HG02938 (cell line): ENCODE data around the gene TTLL9.

Experiments
- ATAC-seq: cut with Tn5 transposase; IDR thresholded peaks from one replicate; pipeline ENCODE4 v1.9.1; 2021; ENCODE audit warnings: mild to moderate bottlenecking, moderate library complexity; ENCODE audit not compliant: unreplicated experiment

The TTLL9 gene

DNA sequence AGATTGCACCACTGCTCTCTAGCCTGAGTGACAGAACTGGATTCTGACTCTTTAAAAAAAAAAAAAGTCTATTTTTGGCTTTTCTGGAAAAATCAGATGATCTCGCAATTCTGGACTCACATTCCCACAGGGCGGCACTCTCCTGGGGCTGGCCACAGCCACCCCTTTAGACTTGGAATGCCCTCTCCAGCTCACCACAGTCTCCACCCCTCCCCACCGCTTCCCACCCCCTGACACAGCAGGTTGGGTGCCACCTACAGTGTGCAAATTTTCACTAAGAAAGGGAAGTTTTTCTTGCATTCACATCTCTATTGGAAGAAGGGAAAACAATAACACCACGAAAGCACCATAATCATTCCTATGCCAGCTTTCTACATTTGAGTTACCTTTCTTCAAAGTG, 66.0 kb downstream of the TTLL9 start:
- no peak for ATAC-seq

DNA sequence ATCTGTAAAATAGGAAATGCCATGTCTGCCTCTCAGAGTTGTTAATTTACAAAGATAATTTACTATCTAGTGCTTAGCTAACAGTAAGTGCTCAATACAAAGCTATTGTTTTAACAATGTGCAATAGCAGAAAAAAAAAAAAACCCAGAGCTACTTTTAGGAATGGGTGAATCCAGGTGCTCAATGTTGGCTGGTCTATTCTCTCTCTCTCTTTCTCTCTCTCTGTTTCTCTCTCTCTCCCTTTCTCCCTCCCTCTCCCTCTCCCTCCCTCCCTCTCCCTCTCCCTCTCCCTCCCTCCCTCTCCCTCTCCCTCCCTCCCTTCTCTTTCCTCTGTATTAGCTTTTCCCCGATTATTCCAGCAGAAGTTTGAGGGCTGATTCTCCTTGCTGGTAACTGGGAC, 67.4 kb downstream of the TTLL9 start:
- no peak for ATAC-seq

DNA sequence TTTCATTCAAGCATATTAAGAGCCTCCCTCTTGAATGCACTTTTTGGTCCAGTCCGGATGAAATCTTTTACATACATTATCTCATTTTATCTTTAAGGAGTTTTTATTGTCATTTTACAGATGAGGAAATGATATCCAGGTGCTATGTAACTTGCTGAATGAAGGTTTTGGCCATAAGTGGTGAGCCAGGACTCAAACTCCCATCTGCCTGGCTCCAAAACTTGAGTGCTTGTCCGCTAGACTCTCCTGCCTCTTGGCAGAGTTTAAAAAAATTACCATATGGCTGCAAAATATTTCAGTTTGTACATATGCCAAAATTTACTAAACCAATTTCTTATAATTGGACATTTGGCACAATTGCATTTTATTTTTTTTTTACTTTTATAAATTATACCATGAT, 69.2 kb downstream of the TTLL9 start:
- no peak for ATAC-seq

DNA sequence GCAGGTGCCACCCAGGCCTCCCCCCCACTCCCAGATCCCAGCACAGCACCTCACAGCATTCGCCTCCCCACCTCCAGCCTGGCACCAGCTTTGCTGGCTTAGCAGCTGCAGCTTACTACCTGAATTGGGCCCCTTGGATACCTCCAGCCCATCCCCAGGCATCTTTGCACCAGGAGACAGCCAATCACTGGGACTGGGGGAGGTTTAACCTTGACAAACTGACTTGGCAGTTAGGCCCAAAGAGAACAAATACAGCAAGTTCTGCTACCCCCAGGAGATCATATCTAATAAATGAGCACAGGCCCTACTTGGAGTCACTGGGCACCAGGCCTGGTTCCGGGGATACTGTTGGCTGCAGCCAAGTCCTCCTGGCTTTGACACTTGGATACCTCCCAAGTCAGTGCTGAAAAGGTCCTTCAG, 72.6 kb downstream of the TTLL9 start:
- ATAC-seq, result no peak

DNA sequence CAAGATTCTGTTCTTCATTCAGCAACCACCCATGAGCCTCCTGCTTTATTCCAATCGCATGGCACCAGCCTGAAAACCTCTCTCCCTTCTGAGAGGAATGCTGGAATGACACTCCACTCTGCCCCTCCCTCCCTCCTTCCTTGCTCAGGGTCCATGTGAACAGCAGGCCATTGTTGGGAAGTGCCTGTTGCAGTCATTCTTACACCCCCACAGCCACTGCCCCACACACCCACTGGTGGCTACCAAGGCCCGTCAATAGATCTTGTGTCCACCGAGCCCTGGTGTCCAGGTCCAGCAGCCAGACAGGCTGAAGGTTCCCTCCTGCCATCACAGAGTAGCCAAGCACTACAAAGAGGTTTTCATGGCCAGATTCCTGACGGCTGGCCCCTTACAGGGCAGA, 74.9 kb downstream of the TTLL9 start:
- ATAC-seq, result no peak

DNA sequence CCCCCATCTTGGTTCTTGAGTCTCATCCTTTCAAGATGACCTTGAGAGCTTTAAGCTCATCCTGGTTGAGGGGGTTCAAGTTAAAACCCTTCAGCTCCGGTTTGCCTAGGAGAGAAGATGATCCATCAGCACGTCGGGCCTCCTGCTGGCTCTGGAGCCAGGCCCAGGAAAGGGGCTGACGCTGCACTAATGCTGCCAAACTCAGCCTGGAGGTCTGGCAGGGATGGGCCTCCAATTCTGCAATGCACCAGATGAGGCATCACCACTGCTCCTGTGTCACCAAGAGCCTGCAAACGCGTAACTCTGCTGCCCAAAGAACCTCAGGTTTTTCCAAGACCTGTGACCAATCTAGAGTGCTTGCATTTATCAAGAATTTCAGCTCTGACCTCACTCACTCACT, 75.4 kb downstream of the TTLL9 start:
- ATAC-seq, result no peak

DNA sequence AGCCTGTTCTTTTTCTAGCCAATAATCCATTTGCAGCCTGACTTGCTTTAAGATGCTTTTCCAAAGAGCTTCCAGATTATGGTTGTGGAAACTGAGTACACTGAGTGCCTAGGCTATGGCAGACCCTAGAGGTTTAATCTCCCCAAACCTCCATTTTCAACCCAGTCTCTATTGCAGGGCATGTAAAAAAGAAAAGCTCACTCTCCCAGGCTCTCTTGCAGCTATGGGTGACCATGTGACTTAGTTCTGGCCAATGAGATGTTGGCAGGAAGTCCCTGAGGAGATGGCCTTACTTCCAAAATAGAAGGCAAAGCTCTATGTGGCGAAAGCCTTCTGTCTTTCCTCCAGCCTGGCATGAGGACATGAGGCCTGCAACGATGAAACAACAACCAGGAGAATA, 77.6 kb downstream of the TTLL9 start:
- no peak for ATAC-seq

DNA sequence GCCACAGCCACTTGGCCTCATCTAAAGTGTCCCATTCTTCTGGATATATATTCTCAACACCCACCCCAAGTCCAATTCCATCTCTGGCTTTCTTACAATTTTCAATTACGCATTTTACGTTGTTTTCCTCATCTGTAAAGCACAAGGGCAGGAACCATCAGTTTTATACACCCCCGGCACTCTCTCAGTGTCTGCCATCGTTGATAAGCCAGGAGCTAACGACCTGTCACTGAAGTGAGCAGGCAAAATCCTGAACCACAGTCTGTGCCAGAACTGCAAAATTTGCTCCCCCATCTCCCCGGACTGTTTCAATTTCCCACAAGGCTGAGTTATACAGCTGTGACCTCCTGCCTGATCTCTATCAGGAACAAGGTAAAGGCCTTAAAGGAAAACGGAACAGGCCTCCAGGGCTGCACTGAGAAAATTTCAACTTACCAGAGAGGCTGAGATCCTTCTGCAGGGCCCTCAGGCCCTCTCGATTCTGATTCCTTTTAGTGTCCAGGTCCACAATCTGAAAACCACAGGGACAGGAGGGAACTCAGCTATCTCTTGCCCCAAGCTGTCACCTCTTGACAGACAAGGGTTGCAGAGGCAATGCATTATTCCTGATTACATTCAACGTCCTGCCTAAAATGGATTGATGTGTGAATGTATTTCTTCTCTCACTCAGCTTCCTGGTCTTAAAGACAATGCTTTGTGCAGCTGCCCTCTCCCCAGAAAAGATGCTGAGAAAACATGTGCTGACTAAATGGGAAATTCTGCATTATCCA, 79.6 kb downstream of the TTLL9 start:
- ATAC-seq, result no peak

DNA sequence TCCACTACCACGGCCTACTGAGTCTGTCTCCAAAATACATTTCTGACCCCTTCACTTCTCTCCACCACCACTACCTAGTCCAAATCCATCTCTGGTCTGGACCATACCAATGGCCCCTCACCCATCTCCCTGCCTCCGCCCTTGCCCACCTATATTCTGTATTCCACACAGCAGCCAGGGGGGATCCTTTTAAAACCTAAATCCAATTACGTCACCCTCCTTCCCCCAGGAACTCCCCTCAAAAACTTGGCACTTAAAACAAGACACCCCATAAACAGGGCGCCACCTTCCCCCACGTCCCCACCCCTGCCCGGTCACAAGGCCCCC, 80.7 kb downstream of the TTLL9 start:
- no peak for ATAC-seq

DNA sequence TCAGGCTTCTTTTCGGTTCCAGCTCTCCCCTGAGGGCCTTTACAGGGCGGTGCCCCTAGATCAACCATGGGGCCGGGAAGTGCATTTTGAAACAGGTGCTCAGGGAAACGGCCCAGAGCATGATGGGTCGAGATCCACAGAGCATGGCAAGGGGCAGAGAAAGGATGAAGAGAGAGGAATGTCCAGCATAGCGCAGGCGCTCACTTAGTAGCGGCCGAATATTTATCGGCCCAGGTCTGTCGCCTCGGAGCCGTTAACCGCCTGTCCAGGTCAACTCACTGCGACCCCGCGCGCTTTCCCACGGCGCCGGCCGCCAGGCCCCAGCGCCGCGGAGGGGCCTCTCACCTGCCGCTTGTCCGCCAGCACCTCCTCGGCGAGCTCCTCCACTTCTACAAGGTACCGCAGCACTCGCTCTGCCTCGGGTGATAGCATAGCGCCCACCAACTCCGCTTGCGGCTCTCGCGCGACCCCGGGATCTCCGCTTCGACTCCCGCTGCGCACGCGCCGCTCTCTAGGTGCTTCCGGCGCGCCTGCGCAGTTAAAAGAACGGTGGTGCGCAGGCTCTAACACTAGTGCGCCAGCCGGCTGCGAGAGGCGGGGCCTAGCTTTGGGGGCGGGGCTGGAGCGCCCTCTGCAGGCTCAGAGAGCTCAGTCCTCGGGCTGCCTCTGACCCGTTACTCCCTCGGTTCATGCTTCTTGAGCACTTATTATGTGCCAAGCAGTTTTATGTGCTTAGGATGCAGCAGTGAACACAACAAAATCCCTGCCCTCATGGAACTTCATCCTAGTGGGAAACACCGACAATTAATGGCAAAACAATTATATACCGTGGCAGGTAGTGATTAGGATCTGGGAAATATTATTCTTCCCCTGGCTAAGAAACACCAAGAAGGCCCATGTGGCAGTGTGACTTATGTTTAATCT, 81.4 kb downstream of the TTLL9 start, which contains the start of gene PDRG1:
PDRG1 (minus strand) TSS at position 517 of the 924 bp plus-strand sequence; CDS start at position 432, 85 bp downstream.
- ATAC-seq, result peak; percentile 81

- no peak for ATAC-seq
Observed at GRCh38 chr20:31953556-31954148, 83.2 kb downstream of the TTLL9 start.

- no peak for ATAC-seq
Observed at GRCh38 chr20:31954500-31954899, 84.1 kb downstream of the TTLL9 start.

DNA sequence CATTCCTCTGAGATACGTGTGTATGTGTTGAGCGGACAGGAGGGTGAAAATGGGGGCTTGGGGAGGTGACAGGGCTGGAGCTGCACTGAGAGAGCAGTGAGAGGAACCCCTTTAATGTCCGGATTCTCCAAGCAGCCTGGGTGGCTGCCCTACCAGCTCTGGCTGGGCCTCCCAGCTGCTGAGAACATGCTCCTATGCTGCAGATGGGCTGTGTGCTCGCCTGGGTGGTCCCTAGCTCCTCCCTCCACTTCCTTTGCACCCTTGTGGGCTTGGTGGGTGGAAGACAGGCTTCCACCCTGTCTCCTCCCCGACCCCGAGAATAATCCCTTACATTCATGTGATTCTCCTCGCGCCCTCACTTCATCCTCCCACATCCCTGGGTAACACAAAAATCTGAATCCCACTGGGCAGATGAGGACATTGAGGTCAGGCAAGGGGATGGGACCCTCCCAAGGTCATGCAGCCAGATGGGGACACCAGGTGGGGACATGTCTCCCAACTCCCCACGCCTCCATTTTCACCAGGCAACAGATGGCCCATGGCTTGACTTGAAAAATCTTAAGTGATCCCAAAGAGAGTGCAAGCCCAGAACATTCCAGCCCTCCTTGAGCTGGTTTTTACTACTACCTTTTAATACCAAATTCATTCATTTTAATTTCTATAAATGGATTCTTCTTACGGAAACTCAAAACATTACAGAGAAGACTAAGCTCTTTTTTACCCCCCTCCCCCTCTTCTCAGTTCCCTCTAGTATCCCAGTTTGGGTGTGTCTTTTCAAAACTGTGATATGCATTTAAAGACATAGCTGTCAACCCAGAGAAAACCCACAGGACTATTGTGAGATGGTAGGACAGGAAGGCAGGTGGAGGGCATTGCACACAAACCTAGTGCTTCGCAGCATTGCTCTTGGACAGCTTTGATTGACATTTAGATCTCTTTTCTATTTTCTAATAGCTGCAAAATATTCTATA, 86.4 kb downstream of the TTLL9 start:
- ATAC-seq, result no peak

GRCh38 chr20:31962761-31963160, 92.3 kb downstream of the TTLL9 start:
- no peak for ATAC-seq

- no peak for ATAC-seq
Observed at GRCh38 chr20:31963889-31964288, 93.5 kb downstream of the TTLL9 start.

- no peak for ATAC-seq
Observed at GRCh38 chr20:31966991-31967655, 96.7 kb downstream of the TTLL9 start.

- ATAC-seq, result no peak
Observed at GRCh38 chr20:31967830-31968249, 97.4 kb downstream of the TTLL9 start, which contains the start of gene XKR7. Gene XKR7 (plus strand): TSS chr20:31968151. CDS start chr20:31968176, 25 bp downstream.

- ATAC-seq, result peak; percentile 58
Observed at GRCh38 chr20:31968291-31969126, 98.1 kb downstream of the TTLL9 start.

DNA sequence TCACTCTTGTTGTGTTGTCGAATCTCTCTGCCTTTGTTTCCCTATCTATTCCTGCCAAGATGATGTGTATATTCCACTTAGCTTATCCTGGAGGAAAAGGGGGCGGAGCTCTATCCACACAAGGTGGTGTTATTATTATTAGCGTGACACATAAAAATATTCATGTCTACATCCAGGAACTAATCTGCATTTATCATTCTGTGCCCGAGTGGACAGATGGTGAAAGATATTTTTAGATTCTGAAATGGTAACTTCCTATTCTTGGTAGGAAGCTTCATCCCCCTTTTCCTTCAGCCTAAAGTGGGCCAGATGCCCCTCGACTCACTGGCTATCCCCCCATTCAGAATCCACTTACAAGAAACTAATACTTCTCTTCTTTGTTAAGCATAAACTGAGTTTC, 99.6 kb downstream of the TTLL9 start:
- ATAC-seq, result no peak
